NCI-H187 (cell line): ENCODE results near the gene ADGRB3.
A peak's percentile ranks its signal among the peaks of the same experiment; 100 is the strongest.

Source experiments
- DNase-seq, 2 experiments: peaks; one replicate each; lab custom pipeline; 2025; lab: John Stamatoyannopoulos, UW

Gene ADGRB3

DNA sequence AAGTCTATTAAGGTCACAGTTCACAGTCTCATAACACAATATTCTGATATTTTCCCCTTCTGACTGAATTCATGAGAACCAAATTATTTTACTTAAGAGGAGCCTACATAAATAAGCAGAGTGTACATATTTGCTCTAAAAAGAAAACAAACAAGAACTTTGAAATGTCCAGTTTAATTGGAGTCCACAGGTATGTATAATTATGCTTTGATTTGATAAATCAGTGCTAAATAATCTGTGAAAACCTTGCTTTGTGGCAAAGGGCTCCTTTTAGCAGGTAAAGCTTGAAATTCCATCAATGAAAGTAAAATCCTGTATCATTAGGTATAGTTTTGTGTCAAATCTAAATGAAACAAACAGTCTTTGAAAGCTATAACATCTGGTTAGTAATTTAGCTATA, 69.4 kb downstream of the ADGRB3 start:
- DNase-seq, result no peak

DNA sequence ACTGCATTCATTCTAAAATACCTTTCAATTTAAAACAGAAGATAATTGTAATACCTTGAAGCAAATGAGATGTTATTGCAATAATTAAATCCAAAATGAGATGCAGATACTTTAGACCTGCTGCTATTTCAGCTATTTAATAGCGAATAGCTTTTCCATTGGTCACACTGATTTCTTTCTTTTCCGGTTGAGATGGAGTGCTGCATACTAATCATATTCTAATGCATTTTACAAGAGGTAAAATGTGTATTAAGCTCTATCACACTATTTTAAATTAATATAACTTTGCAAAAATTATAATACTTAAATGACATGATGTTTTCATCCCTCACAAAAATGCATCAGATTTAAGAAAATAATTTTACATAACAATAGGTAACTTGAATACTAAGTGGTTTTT, 74.0 kb downstream of the ADGRB3 start:
- no peak for DNase-seq

DNA sequence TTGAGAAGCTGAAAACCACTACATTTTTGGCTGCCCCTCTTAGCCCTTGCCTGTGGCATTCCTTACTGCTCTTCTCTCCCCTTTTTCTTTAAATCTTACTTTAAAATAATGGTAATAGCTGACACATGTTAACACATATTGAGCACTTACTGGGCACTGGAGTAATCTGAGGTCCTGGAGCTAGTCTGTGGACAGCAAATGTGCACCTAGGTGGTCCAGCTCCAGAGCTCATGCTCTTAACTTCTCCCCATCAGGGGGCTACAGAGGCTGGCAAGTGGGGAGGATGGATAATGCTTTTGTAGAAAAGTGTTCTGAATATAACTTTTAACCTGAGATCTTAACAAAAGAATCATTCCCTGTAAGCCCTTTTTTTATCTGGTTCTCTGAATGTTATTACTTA, 74.8 kb downstream of the ADGRB3 start:
- DNase-seq, result no peak

DNA sequence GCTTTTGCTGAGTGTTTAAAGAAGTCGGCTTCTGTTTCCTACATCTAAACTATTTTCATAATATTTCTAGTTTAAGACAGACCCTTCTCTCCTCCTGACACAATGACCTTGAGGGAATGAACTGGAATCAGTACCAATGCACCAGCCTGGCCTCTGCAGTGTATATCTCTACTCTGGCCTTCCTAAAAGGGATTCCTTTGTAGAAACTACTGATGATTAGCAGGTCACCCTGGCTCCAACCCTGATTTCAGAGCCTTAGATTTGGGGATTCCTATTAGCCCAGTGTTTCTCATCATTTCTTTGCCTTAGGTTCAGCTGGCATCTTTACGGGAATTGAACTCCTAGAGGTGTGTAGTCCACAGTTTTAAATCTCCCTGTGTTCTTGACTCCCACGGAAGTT, 75.4 kb downstream of the ADGRB3 start:
- no peak for DNase-seq

DNA sequence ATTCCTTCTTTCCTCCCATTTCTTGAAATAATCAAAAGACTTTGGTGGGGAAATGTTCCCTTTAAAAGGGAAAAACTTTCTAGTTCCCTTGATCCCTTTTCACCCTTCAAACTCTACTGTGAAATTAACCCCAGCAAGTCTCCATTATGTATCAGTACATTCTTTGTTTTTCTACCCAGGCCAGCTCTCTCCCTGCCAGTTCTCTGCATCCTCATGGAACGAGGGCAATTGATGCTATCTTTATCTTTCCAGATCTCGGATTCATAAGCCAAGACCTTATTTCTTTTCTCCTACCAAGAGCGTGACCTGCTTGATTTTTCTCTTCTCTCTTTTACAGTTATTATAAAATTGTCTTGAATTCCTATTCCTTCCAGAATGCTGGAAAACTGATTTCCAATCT, 75.8 kb downstream of the ADGRB3 start:
- DNase-seq, result no peak

DNA sequence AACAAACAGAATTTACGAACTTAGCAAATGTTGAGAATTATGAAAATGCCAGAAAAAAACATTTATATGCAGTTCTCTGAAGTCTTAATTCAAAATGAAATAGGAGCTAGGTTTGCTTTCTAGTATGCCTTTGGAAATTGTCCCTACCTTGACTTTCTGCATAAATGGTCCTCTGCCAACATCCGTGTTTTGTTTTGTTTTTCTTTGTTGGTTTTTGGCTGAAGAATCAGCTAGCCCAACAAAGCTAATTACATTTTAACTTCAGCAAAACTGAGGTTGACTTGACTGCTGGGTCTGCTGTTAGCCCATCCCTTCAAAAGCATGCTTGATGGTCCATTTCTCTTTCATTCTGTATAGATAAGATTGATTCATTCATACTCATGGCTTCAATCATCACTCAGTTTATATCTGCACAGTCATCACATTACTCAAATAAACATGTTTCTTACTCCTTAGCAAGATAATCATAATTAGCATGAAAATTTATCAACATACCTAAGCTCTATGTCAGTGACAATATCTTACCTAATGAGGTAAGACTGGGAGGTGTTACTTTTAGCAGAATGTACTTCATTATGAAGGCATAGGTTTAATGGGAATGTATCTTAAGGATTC, 76.4 kb downstream of the ADGRB3 start:
- no peak for DNase-seq

DNA sequence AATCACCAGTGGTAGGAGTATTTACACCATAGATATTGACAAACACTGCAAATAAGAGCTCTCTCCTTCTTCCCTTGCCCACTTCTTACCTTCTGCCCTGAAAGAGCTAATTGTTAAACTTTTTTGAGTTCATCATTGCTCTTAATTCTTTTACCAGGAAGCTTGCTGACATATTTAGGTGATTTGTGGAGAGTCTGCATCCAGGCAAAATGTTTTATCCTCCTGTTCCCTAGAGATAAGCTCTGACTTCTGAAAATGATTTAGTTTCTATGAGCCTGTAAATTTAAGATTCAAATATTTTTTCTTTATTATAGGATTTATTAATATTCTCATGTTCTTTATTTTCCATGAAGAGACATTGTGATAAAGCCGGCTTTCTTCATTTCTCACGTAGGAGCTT, 81.5 kb downstream of the ADGRB3 start:
- no peak for DNase-seq

DNA sequence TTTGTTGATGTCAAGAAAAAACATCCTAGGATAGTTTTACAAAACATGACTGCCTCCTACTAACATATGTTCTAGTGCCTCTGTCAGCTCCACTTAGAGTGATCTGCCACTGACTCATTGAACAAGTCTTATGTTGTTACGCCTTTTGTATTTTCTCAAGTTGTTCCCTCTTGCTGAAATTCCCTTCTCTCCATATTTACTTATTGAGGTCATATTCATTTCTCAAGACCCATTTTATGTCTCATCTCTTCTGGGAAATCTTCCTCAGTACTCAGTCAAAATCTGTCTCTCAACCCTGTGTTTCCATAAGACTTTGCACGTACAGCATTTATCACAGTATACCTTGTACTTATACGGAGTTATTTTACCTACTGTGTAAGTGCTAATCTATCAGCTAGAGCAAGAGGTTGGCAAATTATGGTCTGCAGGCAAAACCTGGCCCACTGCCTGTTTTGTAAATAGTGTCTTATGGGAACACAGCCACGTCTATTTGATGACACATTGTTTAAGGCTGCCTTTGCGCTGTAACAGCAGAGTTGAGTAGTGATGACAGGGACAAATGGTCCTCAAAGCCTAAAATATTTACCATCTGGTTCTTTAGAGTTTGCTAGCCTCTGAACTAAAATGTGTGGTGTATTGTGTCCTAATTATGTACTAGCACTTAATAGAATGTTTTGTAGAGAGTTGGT, 83.4 kb downstream of the ADGRB3 start:
- no peak for DNase-seq

DNA sequence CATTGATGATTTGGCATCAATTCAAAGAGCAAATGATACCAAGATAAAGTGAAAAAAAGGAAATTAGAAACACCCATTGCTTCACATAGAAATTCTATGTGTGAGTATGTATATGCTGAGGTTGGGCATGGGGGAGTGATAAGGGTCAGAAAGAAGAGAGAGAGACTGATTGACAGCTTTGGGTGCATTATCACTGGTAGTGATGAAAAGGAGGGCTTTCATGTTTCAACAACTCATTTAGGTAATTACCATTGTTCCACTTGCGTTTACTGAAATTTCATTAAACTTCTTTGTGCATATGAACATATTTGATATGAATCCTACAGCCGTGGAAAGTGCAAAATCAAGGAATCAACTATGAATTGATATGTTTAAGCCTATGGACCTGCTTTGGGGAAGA, 84.7 kb downstream of the ADGRB3 start:
- DNase-seq, result no peak

DNA sequence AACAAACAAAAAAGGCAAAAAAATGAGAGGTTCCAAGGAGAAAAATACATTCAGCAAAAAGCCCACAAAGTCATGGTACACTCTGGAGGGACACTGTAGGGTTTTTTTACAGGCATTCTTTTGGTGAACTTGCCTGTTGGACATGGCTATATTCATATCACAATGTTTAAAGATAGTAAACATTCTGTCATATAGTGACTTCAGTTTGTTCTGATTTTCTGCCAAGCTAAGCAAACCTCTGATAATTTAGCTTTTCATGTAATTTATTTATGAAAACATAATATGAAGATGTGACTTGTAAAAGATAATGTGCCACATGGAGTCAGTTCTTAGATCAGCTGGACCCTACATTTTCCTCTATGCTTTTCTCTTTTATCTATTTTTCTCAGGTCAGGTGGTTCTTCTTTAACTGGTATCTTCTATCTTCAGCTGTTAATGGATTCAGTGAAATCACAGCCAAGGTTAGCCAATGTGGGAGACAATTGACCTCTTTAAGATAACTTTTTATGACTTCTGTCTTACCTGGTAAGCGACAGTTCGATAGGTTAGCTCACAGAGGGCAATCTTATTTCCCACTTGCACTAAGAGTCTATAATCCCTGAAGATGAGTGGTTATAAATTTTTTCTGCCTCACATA, 87.9 kb downstream of the ADGRB3 start:
- DNase-seq, result no peak

DNA sequence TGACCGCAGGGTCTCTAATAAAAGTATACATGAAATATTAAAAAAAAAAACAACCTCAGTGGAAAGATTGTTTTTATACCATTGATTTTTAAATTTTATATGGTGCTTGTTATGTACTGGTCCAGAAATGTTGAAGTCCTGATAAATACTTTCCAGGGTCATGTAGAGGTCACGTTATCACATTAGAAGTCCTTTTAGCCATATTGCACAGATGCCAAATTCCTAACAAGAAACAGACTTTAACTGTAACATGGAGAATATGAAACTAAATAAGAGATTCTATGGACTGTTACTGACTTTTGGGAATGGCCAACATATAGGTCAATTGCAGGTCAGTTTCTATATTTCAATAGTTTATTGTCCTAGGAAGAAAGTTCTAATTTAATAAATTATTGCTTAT, 89.0 kb downstream of the ADGRB3 start:
- no peak for DNase-seq

DNA sequence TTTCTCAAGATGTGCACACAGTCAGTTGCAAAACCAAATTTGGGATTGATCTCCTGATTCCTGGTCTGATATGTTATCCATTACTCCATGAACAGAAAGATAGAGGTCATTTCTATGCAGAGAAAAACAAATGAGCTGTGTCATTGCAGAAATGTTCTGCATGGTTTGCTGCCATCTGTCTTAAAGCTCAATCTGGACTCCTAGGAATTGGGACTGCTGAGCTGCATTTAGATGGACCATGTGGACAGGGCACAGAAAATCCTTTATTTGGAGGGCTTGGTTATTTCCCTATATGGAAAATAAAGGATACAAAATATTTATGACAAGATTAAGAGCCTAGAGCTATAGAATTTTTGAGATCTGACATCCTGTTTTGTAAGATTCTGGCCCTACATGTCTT, 91.3 kb downstream of the ADGRB3 start:
- peak in 1 of 2 experiments; percentile 33 for DNase-seq

DNA sequence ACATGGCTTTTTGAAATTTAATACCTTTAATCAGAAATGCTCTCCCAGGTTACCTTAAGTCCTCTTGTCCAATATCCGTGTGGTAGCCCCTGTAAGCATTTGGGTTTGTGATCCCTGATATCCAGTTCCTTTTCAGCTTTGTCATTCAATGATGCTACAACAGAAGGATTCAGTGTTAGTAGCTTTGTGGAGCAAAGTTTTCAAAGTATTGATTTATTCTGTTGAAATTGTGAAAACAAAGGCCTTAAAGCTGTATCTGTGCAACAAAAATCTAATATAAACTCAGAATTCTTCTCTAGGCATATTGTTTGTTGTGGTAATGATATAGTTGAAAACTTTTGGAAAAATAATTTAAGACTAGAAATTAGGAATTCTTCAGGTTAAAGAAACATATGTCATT, 91.9 kb downstream of the ADGRB3 start:
- DNase-seq, result no peak

DNA sequence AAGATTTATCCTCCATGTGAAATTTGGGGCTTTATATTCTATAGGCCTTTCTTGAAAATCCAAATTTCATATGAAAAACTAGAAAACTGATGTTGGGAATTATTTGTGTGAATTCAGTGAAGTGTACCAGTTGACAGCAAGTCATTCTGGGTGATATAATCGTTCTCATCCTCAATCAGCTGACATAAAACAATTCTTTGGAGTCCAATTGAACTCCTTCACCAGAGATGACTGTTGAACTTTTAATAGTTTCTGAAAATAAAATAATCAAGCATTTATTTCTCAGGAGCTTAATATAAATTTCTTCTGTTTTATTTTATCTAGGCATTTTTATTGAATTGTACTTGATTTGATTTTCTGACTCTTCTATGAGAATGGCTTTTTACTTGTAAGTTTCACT, 92.6 kb downstream of the ADGRB3 start:
- DNase-seq, result no peak

DNA sequence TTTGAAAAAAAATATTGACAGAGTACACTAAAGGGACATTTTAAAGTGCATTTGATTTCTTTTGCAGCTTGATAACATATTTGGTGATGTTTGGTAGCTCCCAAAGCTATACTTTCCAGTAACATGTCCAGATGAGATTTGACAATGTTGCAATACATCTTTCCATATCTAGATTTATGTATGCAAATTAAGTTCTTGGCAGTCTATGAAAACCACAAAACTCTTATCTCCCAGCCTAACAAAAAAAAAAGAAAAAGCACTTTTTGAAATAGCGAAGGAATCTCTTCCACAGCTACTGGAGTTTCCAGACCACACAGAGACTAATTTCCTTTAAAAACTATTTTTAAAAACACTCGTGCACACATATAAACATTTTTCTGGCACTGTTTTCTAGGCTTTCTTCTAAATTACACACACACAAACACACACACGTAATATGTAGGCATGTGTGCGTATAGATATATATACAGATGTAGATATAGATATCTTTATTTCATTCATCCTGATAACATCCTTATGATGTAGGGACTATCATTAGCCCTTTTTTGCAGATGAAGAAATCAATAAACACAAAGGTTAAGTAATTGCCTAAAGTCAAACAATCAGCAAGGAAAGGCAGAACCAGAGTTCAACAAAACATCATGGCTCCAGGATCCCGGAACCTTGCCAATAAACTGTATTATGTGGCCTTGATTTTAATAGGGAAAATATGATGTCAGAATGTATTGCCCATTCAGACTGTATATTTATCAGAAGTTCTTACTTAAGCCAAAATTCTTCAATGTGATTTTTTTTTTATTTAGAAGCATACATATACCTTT, 93.3 kb downstream of the ADGRB3 start:
- DNase-seq, result no peak

DNA sequence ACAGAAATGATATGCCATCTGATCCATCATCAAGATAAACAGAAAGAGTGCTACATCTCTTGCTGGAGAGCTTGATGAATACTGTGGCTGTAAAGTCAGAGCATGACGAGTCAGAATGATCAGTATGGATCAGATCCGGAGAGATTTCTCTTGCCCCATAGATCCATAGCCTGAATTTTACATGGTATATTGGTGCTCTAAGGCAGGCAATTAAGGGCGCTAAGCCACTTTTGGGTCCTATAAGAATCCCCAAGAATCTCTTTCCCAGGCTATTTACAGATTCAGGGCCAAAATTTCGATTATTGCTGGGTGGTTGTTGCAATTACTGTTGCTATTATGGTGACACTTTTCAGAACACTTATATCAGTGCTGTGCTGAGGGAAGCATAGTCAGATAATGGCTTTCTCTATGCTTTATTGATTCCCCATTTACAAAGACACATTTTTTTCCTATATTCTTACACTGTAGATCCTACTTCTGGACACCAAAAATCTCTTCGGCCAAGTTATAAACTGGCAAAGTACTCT, 94.4 kb downstream of the ADGRB3 start:
- peak in 1 of 2 experiments; percentile 77 for DNase-seq

DNA sequence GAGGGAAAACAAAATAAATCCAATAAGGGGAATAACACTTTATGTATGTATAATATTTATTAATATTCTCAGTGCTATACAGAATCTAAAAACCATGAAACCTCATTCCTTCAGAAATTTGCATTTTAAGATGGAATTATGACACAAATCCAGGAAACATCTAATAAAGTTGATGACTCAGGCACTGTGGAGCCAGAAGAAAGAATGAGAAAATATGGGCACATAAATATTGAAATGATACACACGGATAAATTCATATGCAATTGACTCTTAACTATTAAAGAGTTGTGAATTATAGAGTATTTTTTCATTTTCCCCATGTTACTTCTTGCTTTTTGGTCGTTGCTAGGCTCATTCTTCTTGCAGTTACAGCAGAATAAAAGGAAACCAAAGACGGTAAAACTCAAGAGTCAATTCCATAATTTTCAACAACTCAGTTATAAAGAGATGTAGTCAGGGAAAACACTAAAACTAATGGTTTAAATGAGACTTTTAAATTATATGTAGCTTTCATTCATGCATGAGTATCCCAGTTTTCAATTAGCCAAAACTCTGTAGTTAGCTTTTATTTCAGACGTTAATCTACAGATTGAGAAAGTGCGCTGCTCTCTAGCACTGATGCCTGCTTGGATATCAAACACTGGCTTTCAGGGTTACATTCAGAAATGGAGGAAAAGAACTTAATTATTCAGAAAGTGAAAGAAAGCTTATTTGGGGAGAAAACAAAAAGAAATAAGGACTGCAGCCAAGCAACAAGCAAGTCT, 95.4 kb downstream of the ADGRB3 start:
- no peak for DNase-seq

DNA sequence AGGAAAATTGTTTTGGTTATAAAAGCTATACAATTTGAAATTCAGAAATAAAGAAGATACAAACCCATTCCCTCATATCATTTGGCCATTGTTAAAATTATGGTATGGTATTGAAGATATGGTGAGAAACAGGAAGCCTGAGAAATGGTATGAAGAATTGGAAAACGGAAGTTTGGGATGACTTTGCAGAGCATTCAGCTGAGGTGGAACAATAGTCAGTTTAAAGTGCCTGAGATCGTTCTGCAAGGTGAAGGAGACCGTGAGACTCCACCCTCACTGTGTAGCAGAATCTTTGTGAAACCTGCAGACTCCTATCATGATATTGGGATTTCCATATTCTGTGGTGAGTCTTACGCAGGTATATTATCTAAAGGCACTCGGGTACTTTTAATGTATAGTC, 97.3 kb downstream of the ADGRB3 start:
- DNase-seq, result no peak

DNA sequence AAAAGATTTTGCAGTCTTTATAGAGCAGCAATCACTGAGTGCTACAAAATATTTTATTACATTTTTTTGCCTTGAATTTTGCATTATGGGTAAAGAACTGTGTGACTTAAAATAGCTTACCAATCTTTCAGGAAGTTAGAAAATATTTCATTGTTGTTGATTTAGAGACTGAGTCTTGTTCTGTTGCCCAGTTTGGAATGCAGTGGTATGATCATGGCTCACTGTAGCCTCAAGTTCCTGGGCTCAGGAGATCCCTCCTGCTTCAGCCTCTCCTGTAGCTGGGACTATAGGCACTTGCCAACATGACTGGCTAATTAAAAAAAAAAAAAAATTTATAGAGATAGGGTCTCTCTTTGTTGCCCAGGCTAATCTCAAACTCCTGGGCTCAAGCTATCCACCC, 100.8 kb downstream of the ADGRB3 start:
- DNase-seq, result no peak

DNA sequence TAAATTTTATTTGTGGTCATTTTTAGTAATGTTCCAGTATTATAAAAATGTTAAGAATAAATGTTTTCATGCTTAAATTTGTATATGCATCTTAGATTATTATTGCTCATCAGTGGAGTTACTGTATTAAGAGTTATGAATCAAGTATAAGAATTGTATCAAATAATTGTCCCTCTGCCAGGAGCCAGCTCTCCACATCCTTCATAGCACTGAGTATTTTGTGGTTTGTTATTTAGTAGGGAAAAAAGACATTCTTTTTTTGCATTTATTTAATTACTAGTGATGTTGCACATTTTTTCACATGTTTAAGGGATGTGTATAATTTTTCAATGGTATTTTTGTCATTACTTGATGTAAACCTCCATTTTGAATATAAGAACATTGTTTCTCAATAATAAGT, 102.0 kb downstream of the ADGRB3 start:
- DNase-seq, result no peak

DNA sequence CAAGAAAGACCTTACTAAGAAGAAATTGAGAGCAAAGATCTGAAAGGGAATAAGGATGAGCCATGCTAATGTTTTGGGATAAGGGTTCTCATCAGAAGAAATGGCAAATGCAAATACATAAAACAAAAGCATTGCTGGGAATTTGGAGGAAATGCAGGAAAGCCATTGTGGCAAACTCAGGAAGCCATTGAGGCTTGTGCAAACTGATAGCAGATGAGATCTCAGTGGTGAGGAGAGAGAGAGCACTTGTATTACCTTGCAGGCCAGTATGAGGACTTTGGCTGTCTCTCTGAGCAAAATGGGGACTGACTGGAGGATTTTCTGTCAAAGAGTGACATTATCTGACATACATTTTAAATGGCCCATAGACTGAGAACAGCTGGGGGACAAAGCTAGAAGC, 103.0 kb downstream of the ADGRB3 start:
- DNase-seq, result no peak
